KBM-7 (cell line): ENCODE data around the gene OBSL1.

Experiments used
- DNase-seq: peaks from one replicate; pipeline ENCODE4 v3.0.0-alpha.2; 2015
- in situ Hi-C: fragments of 300-500 bp; cut with MboI; formaldehyde crosslinking; loops from 2 replicates; pipeline ENCODE4 v1.14.3; 2020; ENCODE audit warnings: low sequenced_read_pairs, low pct_unique_long_range_greater_than_20kb, mixed read lengths

The OBSL1 gene

GRCh38 chr2:219522111-219523030 lies 49.0 kb downstream of the OBSL1 start:
- DNase-seq, result no peak
- in situ Hi-C loops, result no loop called here

DNA sequence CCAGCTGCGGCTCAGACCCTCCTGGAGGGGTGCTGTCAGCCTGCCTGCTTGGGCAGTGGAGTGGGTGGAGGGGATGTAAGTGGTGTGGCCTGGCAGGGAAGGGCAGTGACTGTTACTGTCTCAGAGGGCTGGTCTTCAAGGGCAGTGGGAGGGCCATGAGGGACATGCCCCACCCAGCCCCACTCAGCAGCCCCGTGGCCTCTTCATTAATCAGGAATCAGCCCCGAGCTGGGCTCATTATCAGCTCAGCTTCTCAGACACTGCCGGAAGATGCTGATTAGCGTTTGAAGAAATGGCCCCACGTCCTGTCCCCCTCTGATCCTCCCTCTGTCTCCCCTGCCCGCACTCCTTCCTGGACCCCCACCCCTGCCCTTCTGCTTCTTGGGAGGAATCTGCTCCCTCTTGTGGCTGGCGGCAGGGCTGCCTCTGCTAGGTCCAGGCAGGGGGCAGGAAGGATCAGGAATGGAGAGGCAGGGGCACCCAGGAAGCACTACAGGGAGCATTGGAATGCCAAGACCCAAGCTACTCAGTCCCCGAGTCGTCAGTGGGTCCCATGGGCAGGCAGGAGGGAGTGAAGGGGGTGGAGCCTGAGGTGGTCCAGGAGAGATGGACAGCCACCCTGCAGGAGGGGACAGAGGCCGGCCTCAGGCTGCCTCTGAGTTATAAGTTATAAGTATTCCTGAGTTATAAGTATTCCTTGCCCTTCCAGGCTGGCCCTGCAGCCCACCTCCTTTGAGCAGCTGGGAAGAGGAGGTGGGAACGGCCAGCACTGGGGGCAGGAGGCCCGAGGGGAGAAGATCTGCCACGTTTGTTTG lies 50.1 kb downstream of the OBSL1 start:
- peak; percentile 60 for DNase-seq
- in situ Hi-C loops, result no loop called here

DNA sequence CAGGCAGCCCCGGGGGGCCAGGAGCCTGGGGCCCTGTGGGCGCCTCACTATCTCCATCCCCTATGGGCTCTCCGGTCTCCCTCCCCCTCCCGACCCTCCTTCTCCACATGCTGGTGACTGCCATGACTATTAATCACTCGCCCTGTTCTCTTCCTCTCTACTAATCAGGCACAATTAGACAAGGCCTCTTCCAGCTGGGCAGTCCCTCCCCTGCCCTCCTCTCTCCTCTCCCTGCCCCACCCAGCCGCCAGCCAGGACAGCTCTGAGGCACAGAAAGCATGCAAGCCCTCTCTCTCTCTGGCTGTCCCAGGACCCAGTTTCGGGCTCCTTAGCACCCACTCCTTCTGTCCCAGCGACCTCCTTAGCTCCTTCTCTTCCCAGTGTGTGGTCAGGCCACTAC lies 51.3 kb downstream of the OBSL1 start:
- in situ Hi-C loops, result no loop called here
- DNase-seq, result no peak

GRCh38 chr2:219519526-219519916 lies 51.8 kb downstream of the OBSL1 start:
- DNase-seq, result no peak
- in situ Hi-C loops, result no loop called here

DNA sequence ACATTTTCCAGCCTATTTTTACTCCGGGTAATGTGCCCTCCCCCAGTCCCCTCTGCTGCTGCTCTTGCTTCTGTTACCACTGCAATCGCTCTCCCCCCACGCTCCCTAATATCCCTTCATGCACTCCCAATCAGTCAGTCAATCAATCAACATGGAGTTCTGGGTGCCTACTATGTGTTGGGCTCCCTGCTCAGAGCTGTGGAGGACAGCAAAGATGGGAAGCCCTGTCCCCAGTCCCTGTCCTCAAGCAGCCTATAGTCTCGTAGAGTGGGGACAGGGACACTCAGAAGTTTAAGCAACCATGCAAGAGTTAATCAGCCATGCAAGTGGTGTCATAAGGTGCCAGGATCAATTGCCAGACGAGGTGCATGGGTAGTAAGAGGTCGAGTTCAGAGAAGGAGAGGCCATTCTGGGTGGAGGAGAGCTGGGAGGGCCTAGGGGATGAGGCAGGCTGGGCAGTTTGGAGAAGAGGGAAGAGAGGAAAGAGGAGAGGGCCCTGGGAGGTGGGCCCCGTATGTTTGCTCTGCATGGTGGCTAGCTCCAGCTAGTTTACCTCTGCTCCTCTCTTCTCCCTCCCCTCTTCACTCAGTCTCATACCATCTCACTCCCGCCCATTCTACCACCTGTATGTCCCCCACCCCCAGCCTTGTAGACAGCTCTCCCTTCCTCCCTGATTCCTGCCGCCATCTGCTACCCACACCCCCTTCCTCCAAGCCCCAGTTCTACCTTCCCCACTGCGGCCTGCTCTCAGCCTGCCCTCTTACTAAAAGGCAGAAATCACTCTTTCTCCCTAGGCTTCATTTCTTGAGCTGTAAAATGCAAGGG lies 53.2 kb downstream of the OBSL1 start:
- no peak for DNase-seq
- in situ Hi-C loops, result no loop called here

GRCh38 chr2:219516888-219517287 lies 54.5 kb downstream of the OBSL1 start:
- no peak for DNase-seq
- in situ Hi-C loops, result no loop called here

- no peak for DNase-seq
- in situ Hi-C loops, result no loop called here
Observed at GRCh38 chr2:219515874-219516629, 55.3 kb downstream of the OBSL1 start.

DNA sequence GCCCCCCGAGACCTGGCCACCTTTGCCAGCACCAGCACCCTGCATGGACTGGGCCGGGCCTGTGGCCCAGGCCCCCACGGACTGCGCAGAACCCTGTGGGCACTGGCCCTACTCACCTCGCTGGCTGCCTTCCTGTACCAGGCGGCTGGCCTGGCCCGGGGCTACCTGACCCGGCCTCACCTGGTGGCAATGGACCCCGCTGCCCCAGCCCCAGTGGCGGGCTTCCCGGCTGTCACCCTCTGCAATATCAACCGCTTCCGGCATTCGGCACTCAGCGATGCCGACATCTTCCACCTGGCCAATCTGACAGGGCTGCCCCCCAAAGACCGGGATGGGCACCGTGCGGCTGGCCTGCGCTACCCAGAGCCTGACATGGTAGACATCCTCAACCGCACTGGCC lies 56.5 kb downstream of the OBSL1 start:
- in situ Hi-C loops, result no loop called here
- no peak for DNase-seq

- in situ Hi-C loops, result no loop called here
- DNase-seq, result peak; percentile 85
Observed at GRCh38 chr2:219514196-219514761, 57.1 kb downstream of the OBSL1 start, which contains the start of gene ASIC4. ASIC4 (plus strand) TSS chr2:219514482; CDS start chr2:219514725, 243 bp downstream.

DNA sequence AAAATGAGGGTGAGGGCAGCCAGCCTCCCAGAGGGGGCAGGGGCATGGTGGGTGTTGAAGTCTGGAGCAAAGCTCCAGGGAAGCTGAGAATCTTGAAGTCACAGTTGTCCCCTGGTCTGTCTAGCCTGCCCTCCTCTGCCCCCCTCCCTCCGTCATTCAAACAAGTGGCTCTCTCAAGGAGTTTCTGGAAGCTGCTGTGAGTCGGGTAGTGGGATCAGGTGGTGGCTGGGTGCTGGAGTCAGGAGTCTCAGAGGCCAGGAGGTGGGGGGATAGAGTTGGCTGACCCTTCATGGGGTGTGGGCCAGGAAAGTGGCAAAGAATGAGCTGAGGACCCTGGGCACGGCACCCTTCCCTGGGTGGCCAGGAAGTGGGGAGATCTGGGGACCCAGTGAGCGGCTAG lies 57.6 kb downstream of the OBSL1 start:
- DNase-seq, result no peak
- in situ Hi-C loops, result no loop called here

GRCh38 chr2:219512524-219513216 lies 58.7 kb downstream of the OBSL1 start:
- no peak for DNase-seq
- in situ Hi-C loops, result no loop called here

DNA sequence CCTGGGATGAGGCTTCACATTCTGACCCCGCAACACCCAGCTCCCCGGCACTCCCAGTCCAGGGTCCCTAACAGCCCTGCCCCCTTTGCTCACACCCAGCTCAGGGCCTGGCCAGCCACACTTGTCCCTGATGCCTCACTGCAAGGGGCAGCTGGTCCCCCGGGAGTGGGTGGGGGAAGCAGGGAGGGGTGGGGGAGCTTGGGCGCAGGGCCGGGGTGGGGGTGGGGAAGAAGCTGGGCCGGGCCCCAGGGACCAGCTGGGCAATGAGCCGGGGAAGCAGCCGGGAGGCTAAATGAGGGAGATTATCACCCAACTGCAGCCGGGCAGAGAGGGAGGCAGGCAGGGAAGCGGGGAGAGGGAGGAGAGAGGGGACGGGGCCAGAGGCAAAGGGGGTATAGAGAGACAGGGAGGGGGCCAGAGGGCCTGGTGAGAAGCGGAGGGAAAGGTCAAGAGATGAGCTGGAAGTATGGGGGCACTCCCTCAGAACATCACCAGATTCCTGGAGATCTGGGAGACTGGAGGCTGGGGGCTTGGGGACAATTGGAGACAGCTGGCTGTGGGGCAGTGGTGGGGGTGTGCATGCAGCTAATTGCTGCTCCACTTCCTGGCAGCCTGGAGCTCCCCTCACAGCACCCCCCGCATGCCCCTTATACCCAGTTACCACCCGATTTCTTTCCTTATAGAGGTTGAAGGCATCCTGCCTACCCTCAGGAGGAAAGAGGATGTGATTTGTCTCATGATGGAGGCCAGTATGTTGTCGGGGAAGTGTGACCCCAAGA lies 59.6 kb downstream of the OBSL1 start:
- no peak for DNase-seq

GRCh38 chr2:219510512-219511135 lies 60.7 kb downstream of the OBSL1 start:
- in situ Hi-C loops, result no loop called here
- no peak for DNase-seq

More for the DNA sequence above, 59.6 kb downstream of the OBSL1 start:
- in situ Hi-C loops, result no loop called here

DNA sequence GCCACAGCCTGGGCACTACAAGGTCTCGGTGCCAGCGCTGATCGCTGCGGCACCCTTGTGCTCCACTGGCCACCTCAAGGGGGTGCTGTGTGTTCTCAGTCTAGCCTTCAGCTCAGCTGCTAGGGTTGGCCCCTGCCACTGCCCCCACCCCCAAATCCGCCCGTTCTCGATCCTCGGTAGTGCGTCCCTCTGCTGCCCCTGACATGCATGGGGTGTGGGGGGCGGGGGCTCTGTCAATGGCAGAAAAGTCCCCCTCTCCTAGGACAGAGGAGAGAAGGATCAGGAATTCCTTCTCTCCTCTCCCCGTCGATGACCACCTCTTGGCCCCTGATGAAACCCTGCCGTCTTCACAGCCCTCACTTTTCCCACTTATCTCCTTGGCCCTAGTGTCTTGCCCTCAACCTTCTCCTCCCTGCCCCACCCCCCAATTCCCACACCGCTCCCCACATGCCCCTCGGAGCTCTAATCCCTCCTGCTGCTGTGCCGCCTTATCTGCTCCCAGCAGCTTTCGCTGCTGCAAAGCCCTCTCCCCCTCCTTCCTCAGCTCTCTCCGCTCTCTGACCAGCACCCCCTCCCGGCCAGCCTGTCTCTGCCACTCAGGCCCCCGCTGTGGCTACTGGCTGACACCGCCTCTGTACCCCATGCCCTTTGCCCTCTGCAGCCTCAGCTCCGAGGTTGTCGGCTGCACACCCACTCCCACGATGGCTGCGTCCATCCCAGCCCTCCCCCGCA lies 61.4 kb downstream of the OBSL1 start:
- DNase-seq, result peak; percentile 66
- in situ Hi-C loops, result no loop called here

DNA sequence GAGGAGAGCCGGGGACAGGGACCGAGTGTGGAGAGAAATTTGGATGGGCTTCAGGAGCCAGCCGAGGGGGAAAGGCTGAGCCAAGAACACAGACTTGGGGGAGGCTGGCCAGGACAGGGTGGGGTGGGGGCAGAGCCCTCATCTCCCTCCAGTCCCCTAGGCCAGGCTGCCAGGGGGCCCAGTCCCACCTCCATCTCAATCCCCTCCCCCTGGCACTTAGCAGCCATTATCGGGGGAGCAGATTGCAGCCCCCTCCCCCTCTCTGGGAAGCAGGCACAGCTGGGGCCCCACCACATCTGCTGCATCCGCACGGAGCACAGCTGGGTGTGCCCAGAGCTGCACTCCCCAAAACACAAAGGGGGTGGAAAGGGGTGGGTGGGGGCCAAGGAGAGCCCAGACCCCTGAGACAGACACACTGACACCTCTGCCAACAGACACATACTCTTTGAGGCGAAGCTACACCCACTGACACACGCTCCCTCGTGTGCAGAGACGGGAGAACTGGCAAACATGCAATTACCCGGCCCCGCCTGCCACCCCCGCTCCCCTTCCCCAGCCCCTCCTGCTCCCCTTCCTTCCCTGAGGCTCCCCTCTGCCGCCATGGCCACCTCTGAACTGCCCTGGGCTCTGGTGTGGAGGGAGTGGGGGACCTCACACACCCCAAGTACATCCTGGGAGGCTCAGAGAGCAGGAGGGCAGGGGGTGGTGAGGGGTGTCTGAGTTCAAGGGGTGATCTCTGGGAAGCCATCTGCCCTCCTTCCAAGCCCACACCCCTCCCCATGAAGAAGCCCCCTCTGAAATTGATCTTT lies 62.2 kb downstream of the OBSL1 start:
- no peak for DNase-seq
- in situ Hi-C loops, result no loop called here
